ENCODE measurements around the gene SHISAL2A.

SHISAL2A gene

GRCh38 chr1:52697795-52698674, 65.1 kb downstream of the SHISAL2A start, which contains the start of gene COA7:
Gene COA7 (minus strand): TSS chr1:52698347. CDS start chr1:52698326, 21 bp downstream.
- Mint-ChIP-seq H3K27me3 (ENCODE audit: low read depth) (peaks cover 6% of the 10 kb centered on the region), H3K4me3 (peak within 1 kb of the TSS; percentile 92), H3K27ac (peak within 1 kb of the TSS; percentile 87), H3K9me3 (no peaks in the 10 kb centered on the region), H3K36me3 (ENCODE audit: low read depth) (peaks cover 11% of the 10 kb centered on the region), H3K4me1 (ENCODE audit: low read depth) (peaks cover 28% of the 10 kb centered on the region)

DNA sequence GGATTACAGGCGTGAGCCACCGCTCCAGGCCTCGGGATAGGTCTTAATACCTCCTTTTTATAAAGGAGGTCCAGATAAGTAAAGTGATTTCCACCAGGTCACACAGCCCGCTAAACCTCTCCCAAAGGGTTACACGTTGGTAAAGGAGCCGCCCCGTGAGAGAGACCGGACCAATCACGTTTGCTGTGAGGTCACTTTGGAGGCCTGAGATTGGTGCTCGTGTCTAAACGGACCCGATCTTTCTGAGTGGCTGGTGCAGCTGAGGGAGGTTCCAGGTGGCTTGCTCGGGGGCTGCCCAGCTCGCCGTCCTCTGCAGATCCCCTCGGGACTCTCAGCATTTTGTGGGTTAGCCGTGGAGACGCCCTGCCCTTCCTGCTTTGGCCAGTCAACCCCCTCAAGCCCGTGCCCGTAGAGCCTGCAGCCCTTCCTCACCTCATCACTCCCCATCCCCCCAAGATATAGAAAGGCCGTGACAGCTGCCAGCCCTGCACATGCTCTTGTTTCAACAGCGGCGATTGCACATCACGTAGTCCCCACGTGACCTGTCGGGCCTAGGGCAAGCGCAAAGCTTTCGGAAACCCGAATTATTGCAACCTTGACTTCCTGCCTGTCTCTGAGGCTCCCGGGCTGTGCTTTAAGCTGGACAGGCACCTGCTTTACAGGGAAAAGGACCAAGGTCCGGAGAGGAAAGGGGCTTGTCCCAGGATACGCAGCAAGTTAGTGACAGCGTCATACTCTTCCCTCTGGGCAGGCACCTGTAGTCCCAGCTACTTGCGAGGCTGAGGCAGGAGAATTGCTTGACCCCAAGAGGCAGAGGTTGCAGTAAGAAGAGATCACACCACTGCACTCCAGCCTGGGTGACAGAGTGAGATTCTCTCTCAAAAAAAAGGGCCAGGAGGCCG, 70.2 kb downstream of the SHISAL2A start:
- Mint-ChIP-seq H3K9me3 (no peaks in the 10 kb centered on the region), H3K27ac (peak overlapping the region; percentile 88), H3K4me3 (peak overlapping the region; percentile 85), H3K27me3 (ENCODE audit: low read depth) (peaks cover 17% of the 10 kb centered on the region), H3K36me3 (ENCODE audit: low read depth) (no peaks in the 10 kb centered on the region), H3K4me1 (ENCODE audit: low read depth) (peaks cover 21% of the 10 kb centered on the region)

- peaks cover 16% of the 10 kb centered on the region for H3K27me3 Mint-ChIP-seq (ENCODE audit: low read depth)
- H3K4me1 Mint-ChIP-seq (ENCODE audit: low read depth), result peaks cover 16% of the 10 kb centered on the region
- no peak overlapping the region for H3K27ac Mint-ChIP-seq
- H3K36me3 Mint-ChIP-seq (ENCODE audit: low read depth), result no peaks in the 10 kb centered on the region
- H3K4me3 Mint-ChIP-seq, result no peak overlapping the region
- H3K9me3 Mint-ChIP-seq, result no peaks in the 10 kb centered on the region
These were observed 73.2 kb downstream of the SHISAL2A start for GRCh38 chr1:52706136-52706670.

All from T-helper 1 cell treated with Interleukin-12 subunit alpha and Interleukin-12 subunit beta and Interleukin-4 antibody, amounts not matched to agents 30 μg/mL and 1 μg/mL, for 36 hours (primary cell).